A673 (cell line): ENCODE data around the gene SERPINA5. TPM values are rescaled to one million over a fixed set of nuclear protein-coding genes. Genes with fewer than 3 reads are reported as not detected.

Experiments
- BruUV-seq: library from RNA; stranded (reverse); fragments of 400-500 nt; replicated peaks from 2 replicates; lab custom pipeline; 2021; lab: Mats Ljungman, UMichigan
- CTCF ChIA-PET: fragments of 300-600 bp; sonication (Branson Sonifier 250); formaldehyde crosslinking; loops from one replicate; lab custom pipeline; 2022; ENCODE audit warnings: antibody characterized with exemption; lab: Charles Lee
- POLR2A ChIA-PET: fragments of 300-600 bp; sonication (Branson Sonifier 250); formaldehyde crosslinking; loops from one replicate; lab custom pipeline; 2022; ENCODE audit warnings: antibody characterized with exemption; ENCODE audit not compliant: low non-redundant PET; lab: Charles Lee
- DNase-seq: peaks from one replicate; pipeline ENCODE4 v3.0.0-alpha.2; 2015; ENCODE audit warnings: low spot score
- H3K27ac ChIP-seq: fragments of 200-600 bp; sonication (generic); 2 replicates; pipeline ENCODE4 v1.5.1; 2016; ENCODE audit warnings: mixed run types, low read depth, mild to moderate bottlenecking, mixed read lengths, antibody characterized with exemption, low read length; ENCODE audit not compliant: poor library complexity, severe bottlenecking
- H3K27me3 ChIP-seq: fragments of 200-600 bp; sonication (generic); replicated peaks from 2 replicates; pipeline ENCODE4 v1.6.1; 2017; ENCODE audit warnings: mixed run types, low read depth, mild to moderate bottlenecking, mixed read lengths, antibody characterized with exemption, low read length; ENCODE audit not compliant: insufficient read depth, poor library complexity
- H3K36me3 ChIP-seq: fragments of 200-600 bp; sonication (generic); 2 replicates; pipeline ENCODE4 v1.6.1; 2016; ENCODE audit warnings: mixed run types, mild to moderate bottlenecking, mixed read lengths, antibody characterized with exemption, low read length; ENCODE audit not compliant: insufficient read depth, poor library complexity, severe bottlenecking
- H3K4me1 ChIP-seq: fragments of 200-600 bp; sonication (generic); 2 replicates; pipeline ENCODE4 v1.6.1; 2017; ENCODE audit warnings: mixed run types, mild to moderate bottlenecking, mixed read lengths, antibody characterized with exemption, low read length; ENCODE audit not compliant: insufficient read depth, poor library complexity, severe bottlenecking
- H3K4me3 ChIP-seq: fragments of 200-600 bp; sonication (generic); 2 replicates; pipeline ENCODE4 v1.5.1; 2016; ENCODE audit warnings: low read depth, mixed run types, mild to moderate bottlenecking, mixed read lengths, low read length; ENCODE audit not compliant: poor library complexity, severe bottlenecking
- H3K9me3 ChIP-seq: fragments of 200-600 bp; sonication (generic); 2 replicates; pipeline ENCODE4 v1.6.1; 2016; ENCODE audit warnings: mixed run types, low read depth, mild to moderate bottlenecking, mixed read lengths, antibody characterized with exemption, low read length; ENCODE audit not compliant: poor library complexity, severe bottlenecking
- CTCF ChIP-seq: fragments of 300-800, 200-600 bp; sonication (generic); conservative IDR thresholded peaks from 2 replicates; pipeline ENCODE4 v1.5.1; 2017; ENCODE audit warnings: low read depth, mild to moderate bottlenecking, antibody characterized with exemption, low read length, moderate library complexity, mixed read lengths
- EZH2 ChIP-seq: fragments of 200-600 bp; sonication (generic); IDR thresholded peaks from 2 replicates; pipeline ENCODE4 v1.6.1; 2017; ENCODE audit warnings: borderline replicate concordance, low read depth, mild to moderate bottlenecking, mixed read lengths, antibody characterized with exemption, low read length; ENCODE audit not compliant: poor library complexity, severe bottlenecking
- intact Hi-C: fragments of 100-400 bp; cut with micrococcal nuclease; formaldehyde crosslinking; loops from one replicate; pipeline ENCODE4 v1.10.0; 2022; ENCODE audit not compliant: unreplicated experiment
- total RNA-seq: library from RNA; stranded (reverse); gene quantifications from 2 replicates; pipeline ENCODE4 v1.2.3, GENCODE V29; 2021

Gene SERPINA5
- total RNA-seq, 1 experiment from 2014 or later = not detected

- intact Hi-C loops = no loop called here
- Histone ChIP-seq H3K27ac (no peak within 1 kb of the TSS), H3K36me3 (no peaks in the 10 kb centered on the region), H3K9me3 (no peaks in the 10 kb centered on the region), H3K27me3 (no peaks in the 10 kb centered on the region), H3K4me1 (no peaks in the 10 kb centered on the region), H3K4me3 (no peak within 1 kb of the TSS)
- TF ChIP-seq CTCF (no peak), EZH2 (no peak)
- no peak for DNase-seq
- ChIA-PET CTCF (no interaction called here), POLR2A (no interaction called here)
- BruUV-seq = no TSS peak
Measured at GRCh38 chr14:94560751-94561655, 20.2 kb upstream of the SERPINA5 start, which contains the start of gene SERPINA4. Gene SERPINA4 (plus strand): TSS chr14:94561442. CDS start chr14:94563483, 2,041 bp downstream.

- no peaks in the 10 kb centered on the region for H3K36me3 ChIP-seq
- H3K4me1 ChIP-seq = no peaks in the 10 kb centered on the region
- no peaks in the 10 kb centered on the region for H3K27me3 ChIP-seq
- POLR2A ChIA-PET = no interaction called here
- TF ChIP-seq CTCF (no peak), EZH2 (no peak)
- intact Hi-C loops = no loop called here
- no peaks in the 10 kb centered on the region for H3K9me3 ChIP-seq
- no peak for DNase-seq
- BruUV-seq = no TSS peak
- CTCF ChIA-PET = no interaction called here
- no peak overlapping the region for H3K27ac ChIP-seq
- H3K4me3 ChIP-seq = no peak overlapping the region
Measured at GRCh38 chr14:94561656-94562010, 19.6 kb upstream of the SERPINA5 start.

GRCh38 chr14:94562022-94562421, 19.2 kb upstream of the SERPINA5 start:
- TF ChIP-seq CTCF = no peak
- no peak for TF ChIP-seq EZH2
- ChIA-PET CTCF (no interaction called here), POLR2A (no interaction called here)
- Histone ChIP-seq H3K36me3 (no peaks in the 10 kb centered on the region), H3K4me3 (no peak overlapping the region), H3K9me3 (no peaks in the 10 kb centered on the region), H3K4me1 (no peaks in the 10 kb centered on the region), H3K27me3 (no peaks in the 10 kb centered on the region), H3K27ac (no peak overlapping the region)
- intact Hi-C loops = no loop called here
- DNase-seq = no peak
- BruUV-seq = no TSS peak
